ENCODE results near the gene LCOR. TPM values are rescaled to one million over a fixed set of nuclear protein-coding genes. Genes with fewer than 3 reads are reported as not detected.

The LCOR gene
- total and polyA plus RNA-seq, 8 donors = 2.0 to 61.3 (median 18.0) TPM

GRCh38 chr10:96829029-96829773, 2.9 kb upstream of the LCOR start:
- H3K27me3 ChIP-seq = no peaks in the 10 kb centered on the region
- DNase-seq = no peak
- TF ChIP-seq EP300 (IDR thresholded peaks at IDR 0.05) (no peak), POLR2AphosphoS5 (IDR thresholded peaks at IDR 0.05) (no peak), POLR2A (IDR thresholded peaks at IDR 0.05) (no peak), CTCF (IDR thresholded peaks at IDR 0.05) (no peak)
- no peak overlapping the region for H3K27ac ChIP-seq
- peaks cover 14 to 24% (median 22%) of the 10 kb centered on the region in 4 donors for H3K4me1 ChIP-seq
- 85 to 98% (median 93%) methylated on average over 5 of the region's 5 CpGs for WGBS, 5 donors
- intact Hi-C loops (cut with DNase I; ENCODE audit: low total_unique reads) = no loop called here
- no peaks in the 10 kb centered on the region for H3K9me3 ChIP-seq
- no peaks in the 10 kb centered on the region for H3K36me3 ChIP-seq
- H3K4me3 ChIP-seq = no peak overlapping the region

DNA sequence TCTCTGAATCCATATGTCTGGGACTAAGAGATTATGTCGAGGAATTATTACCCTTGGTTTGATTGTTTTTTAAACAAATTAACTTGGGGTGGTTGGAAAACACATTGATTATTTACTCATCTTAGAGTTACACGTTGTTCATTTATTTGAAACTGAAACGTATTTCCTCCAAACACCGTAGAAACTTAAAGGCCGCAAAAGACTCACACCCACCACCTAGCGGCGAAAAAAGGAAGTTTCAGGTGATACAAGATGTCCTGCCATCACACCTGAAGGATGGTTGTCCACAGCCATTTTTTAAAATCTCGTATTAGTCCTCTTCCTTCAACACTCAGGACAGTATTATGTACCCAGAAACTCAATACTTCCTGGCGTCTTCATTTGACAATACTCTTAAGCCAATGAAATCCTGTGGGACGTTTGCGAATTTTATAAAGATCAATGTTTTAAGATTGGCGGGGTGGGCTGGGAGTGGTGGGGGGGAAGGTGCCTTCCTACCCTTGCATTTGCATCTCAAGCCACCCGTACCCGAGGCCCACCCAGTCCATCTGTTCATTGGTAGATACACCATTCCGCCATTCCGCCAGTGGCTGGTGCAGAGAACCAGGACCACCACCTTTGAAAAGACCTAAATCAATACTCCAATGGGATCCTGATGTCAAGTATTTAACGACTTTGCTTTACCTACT, 1.4 kb upstream of the LCOR start:
- 35 to 36% (median 36%) methylated on average over 17 of the region's 17 CpGs for WGBS, 5 donors
- H3K36me3 ChIP-seq = no peaks in the 10 kb centered on the region
- H3K27ac ChIP-seq = peak overlapping the region in 4 of 5 donors; percentile 94 to 99 (median 96)
- no peaks in the 10 kb centered on the region for H3K27me3 ChIP-seq
- TF ChIP-seq POLR2AphosphoS5 (IDR thresholded peaks at IDR 0.05) (peak in 1 of 3 donors; percentile 11), CTCF (IDR thresholded peaks at IDR 0.05) (peak in 5 of 7 experiments; percentile 85 to 92 (median 88)), EP300 (IDR thresholded peaks at IDR 0.05) (no peak)
- H3K9me3 ChIP-seq = no peaks in the 10 kb centered on the region
- DNase-seq = peak; percentile 83 to 91
- H3K4me3 ChIP-seq = no peak overlapping the region
- intact Hi-C loops (cut with DNase I; ENCODE audit: low total_unique reads) = no loop called here
- H3K4me1 ChIP-seq = peaks cover 29 to 38% (median 33%) of the 10 kb centered on the region in 4 donors

- intact Hi-C loops (cut with DNase I; ENCODE audit: low total_unique reads) = no loop called here
- Histone ChIP-seq H3K4me1 (peaks cover 35 to 45% (median 39%) of the 10 kb centered on the region in 4 donors), H3K4me3 (peak overlapping the region; percentile 96 to 100 (median 97)), H3K36me3 (no peaks in the 10 kb centered on the region), H3K9me3 (no peaks in the 10 kb centered on the region), H3K27me3 (no peaks in the 10 kb centered on the region), H3K27ac (peak overlapping the region; percentile 94 to 100 (median 97))
- TF ChIP-seq POLR2A (IDR thresholded peaks at IDR 0.05) = no peak
- no peak for TF ChIP-seq EP300 (IDR thresholded peaks at IDR 0.05)
- no peak for TF ChIP-seq CTCF (IDR thresholded peaks at IDR 0.05)
- no peak for TF ChIP-seq POLR2AphosphoS5 (IDR thresholded peaks at IDR 0.05)
- 17 to 24% (median 21%) methylated on average over 14 of the region's 14 CpGs for WGBS, 5 donors
- no peak for DNase-seq
Observed at GRCh38 chr10:96831200-96831866, 765 bp upstream of the LCOR start.

GRCh38 chr10:96832721-96833219, 672 bp downstream of the LCOR start:
- Histone ChIP-seq H3K4me1 (peaks cover 36 to 59% (median 47%) of the 10 kb centered on the region in 4 donors), H3K27me3 (no peaks in the 10 kb centered on the region), H3K27ac (peak overlapping the region; percentile 94 to 100 (median 97)), H3K9me3 (no peaks in the 10 kb centered on the region), H3K4me3 (peak overlapping the region; percentile 96 to 100 (median 97)), H3K36me3 (no peaks in the 10 kb centered on the region)
- TF ChIP-seq CTCF (IDR thresholded peaks at IDR 0.05) (no peak), POLR2AphosphoS5 (IDR thresholded peaks at IDR 0.05) (peak in 2 of 3 donors; percentile 38 to 51), EP300 (IDR thresholded peaks at IDR 0.05) (no peak)
- intact Hi-C loops (cut with DNase I; ENCODE audit: low total_unique reads) = no loop called here
- peak; percentile 88 to 94 for DNase-seq
- 0 to 1% (median 1%) methylated on average over 19 to 72 of the region's 72 CpGs for WGBS, 5 donors
